NCI-H2227 (cell line): ENCODE results near the gene APBB1IP.
"Not testable (repeated sequence)": the region's sequence is repeated elsewhere in the genome, so short reads cannot be mapped to it uniquely, and the experiment has no call there.

Experiments used
- DNase-seq: peaks from one replicate; lab custom pipeline; 2025; ENCODE audit not compliant: unreplicated experiment; lab: John Stamatoyannopoulos, UW

APBB1IP gene

DNA sequence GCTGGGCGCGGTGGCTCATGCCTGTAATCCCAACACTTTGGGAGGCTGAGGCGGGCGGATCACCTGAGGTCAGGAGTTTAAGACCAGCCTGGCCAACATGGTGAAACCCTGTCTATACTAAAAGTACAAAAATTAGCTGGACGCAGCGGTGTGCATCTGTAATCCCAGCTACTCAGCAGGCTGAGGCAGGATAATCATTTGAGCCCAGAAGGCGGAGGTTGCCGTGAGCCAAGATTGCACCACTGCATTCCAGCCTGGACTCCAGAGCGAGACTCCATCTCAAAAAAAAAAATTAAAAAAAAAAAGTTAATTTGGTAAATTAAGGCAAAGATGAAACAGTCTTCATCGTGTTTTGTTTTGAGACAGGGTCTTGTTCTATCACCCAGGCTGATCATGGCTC is 66.3 kb downstream of the APBB1IP start:
- not testable (repeated sequence) for DNase-seq

DNA sequence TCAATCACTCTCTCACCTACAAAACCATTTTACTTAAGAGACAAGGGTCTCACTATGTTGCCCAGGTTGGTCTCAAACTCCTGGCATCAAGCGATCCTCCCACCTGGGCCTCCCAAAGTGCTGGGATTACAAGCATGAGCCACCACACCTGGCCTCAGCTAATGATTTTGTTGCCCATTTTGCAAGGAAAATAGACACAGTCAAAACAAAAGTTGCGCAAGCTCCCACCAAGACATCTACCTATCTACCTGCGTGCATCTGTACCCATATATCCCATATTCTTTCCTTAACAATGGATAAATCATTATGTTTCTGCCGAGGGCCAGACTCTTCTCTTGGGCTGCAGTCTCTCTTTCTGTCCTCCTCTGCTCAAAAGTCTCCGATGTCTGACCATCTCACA is 67.3 kb downstream of the APBB1IP start:
- no peak for DNase-seq

DNA sequence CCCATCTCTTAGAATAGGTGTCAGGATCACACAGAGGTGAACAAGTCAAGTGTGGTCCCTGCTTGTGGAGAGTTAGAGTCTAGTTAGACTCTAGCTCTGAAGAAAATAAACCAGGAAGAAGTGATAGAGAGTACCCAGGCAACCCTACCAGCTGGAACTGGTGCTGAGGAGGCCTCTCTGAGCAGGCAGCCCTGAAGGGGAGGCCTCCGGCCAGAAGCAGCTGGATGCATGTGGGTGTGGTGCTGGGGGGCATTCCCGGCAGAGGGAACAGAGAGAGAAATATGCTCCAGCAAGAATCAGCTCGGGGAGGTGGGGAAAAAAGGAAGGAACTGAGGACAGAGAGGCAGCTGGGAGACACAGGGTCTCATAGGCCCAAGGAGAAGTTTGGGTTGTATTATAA is 68.6 kb downstream of the APBB1IP start:
- DNase-seq, result no peak

DNA sequence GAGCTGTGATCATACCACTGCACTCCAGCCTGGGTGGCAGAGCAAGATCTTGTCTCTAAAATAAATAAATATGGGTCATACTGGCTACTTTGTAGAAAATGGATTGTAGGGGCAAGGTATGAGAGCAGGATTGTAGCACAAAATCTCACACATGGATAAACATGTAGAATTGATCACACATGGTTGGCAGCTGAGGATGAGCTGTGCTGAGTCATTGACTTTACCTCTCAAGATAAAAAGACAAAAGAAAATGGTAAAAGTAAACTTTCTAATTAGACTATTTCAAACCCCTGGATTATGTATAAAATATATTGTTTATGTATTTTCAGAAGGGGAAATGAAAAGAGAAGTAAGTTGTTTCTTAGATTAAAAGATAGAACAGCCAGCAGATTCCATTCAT is 69.3 kb downstream of the APBB1IP start:
- DNase-seq, result no peak

DNA sequence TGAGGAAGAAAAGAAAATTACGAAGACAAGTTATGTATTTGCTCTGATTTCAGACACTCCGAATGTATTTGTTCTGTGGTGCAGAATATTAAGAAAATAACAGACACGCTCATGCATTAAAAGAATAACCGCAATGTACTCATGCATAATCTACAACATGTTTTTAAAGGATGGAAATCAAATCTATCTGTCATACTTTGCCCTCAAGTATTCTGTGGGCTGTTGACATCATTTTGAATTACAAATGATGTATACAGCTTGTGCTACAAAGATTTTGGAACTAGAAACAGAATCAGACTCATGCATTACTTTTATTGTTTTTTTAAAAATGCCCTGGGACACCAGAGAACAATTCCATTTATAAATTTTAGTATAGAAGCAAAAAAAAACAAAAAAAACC is 69.9 kb downstream of the APBB1IP start:
- DNase-seq, result no peak

DNA sequence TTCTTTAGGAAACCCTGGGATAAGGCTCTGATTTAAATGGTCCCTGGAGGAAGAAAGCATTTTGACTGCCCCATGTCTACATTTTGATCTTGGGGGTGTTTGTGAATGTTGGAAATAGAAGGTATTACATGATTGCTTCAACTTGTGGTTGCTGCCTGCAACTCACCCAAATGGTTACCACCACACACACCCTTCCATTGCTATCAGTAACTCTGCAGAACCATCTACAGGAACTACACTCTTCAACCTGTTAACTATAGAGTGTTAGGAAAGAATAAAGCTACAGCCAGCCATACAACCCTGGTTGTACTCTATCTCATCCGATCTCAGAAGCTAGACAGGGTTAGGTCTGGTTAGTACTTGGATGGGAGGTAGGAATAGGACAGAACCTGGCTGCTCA is 71.2 kb downstream of the APBB1IP start:
- DNase-seq, result no peak

DNA sequence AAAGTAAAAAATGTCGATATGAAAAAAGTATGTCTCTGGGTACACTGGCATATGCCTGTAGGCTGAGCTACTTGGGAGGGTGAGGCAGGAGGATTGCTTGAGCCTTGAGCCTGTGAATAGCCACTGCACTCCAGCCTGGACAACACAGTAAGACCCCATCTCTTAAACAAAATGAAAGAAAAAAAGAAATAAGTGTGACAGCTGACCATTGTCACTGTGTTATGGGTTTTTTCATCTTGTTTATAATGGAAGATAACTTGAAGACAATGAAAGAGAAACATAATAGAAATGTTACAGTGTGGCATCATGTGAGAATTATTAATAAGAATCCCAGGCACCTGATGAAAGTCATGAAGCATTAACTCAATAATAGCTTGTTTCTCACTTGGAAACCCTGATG is 75.0 kb downstream of the APBB1IP start:
- DNase-seq, result no peak

DNA sequence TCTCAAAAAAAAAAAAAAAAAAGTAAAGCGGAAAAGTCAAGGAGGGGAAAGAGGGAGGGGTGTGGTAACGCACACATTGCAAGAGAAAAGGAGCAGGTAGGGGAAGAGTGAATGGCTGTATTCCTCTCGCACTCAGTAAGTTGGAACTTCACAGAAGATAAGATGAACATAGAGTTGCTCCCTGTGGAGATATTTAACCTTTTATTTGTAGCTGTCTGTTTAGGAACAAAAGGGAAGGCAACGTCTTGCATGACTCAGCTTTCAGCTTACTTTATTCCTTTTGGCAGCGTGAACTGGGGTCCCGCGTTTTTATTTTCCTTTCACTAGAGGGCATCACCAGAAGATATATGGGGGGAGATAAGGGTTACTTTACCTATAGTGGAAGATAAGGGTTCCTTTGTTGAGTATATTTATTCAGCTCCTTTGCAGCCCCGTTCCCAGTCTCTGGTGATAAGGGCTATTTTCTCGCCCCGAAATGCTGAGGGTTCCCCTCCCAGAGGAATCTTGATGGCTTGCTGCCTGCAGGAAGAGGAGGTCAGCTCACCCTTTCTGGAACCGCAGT is 78.5 kb downstream of the APBB1IP start:
- no peak for DNase-seq

DNA sequence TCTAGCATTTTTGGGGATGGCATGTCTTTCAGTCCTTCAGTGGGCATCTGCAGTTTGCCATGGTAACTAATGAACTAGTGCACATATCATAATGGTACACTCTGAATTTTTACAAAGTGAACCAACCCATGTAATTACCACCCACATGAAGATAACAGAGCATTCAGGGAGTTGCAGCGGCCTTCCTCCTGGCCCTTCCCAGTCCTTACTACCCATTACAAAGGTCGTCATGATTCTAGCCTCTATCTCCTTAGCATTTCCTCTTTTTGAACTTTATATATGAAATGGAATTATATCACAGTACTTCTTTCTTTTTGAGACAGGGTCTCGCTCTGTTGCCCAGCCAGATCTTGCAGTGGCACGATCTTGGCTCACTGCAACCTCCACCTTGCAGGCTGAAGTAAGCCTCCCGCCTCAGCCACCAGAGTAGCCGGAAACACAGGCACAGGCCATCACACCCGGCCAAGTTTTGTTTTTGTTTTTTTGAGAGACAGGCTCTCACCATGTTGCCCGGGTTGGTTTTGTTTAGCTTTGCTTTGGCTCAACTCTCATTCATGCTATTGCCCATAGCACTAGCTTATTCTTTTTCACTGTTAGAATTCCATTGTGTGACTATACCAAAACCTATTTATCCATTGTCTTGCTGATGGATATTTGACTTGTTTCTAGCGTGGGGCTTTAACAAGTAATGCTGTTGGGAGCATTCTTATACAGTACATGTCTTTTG is 79.2 kb downstream of the APBB1IP start:
- no peak for DNase-seq

DNA sequence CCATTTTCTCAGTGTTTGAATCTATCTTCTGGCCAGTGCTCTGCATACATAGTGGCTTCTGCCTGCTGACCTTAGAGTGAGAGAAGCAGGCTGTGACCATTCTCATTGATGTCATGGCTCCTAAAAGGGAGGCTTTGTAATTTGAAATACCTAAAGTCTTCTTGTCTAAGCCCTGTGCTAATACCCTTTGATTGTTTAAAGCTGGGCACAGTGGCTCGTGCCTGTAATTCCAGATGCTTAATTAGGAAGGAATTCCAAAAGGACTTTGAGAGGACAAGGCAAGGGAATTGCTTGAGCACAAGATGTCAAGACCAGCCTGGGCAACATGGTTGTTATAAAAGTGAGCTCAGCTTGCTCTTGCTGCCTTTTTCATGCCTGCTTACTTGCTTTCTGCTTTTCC is 81.7 kb downstream of the APBB1IP start:
- no peak for DNase-seq

DNA sequence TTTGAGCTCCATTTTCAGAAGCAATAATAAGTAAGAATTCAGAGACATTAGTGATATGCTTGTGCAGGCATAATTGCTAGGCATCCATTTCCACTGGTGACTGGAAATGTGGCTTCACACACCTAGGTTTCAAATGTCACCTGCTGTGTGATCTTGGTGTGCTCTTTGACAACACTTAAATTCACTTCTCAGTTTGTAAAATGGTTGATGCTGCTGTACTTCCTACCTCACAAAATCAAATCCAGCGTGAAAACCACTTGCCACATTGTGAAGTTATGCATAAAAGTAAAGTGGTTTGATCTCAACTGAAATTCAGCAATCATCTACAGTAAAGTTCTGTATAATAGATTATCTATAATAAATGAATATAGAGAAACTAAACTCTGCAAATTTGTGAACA is 82.4 kb downstream of the APBB1IP start:
- DNase-seq, result no peak

DNA sequence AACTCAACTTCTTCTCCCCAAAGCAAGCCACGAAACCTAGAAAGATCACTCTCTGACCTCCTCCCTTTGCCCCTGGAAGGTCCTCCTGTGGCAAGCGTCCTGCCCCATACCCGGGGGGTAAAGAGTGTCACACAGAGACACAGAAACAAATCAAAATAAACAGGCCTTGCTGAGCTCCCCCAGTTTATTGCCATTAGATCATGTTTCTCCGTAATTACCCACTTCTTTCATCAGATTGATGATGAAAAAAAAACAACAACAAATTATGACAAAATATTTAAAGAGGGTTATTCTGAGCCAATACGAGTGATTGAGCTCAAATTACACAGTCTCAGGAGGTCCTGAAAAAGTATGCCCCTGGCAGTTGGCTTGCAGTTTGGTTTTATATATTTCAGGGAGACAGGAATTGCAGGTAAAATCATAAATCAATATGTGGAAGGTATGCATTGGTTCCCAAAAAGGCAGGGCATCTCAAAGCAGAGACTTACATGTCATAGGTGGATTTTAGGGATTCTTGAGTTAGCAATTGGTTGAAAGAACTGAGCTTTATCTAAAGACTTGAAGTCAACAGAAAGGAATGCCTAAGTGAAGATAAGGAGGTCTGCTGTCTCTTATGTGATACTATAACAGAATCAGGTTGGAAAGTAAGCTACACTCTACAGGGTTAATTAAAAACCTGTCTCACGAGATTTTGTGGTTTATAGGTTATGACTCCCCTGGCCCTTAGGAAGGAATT is 86.2 kb downstream of the APBB1IP start:
- DNase-seq, result no peak

DNA sequence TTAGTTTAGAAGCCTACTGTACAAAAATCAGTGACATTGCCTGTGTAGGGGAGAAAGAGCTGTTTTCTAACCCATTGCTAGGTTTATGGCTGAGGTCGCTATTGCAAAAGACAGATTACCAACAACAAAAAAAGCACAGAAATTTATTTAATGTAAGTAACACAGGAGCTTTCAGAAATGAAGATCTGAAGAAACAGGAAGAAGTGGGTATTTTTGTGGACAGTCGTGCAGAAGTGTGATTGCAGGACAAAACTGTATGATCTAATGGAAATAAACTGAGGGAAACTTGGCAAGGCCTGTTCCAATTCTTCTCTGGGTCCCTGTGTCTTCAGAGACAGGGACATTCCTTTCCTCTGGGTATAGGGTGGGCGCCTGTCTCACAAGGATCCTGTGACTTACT is 87.4 kb downstream of the APBB1IP start:
- DNase-seq, result no peak

DNA sequence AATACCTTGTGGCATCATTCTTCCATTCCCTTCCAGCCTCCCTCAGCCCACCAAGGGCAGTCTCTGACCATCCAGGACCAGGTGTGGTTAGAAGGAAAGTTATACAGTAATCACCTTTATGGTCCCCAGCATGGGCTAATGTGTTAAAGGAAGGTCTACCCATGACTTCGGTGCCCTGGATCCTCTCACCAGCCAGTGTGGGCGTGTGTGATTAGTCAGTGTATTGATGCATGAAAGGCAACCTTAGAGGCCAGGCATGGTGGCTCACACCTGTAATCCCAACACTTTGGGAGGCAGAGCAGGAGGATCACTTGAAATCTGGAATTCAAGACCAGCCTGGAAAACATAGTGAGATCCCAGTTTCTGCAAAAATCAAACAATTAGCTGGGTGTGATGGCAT is 88.9 kb downstream of the APBB1IP start:
- DNase-seq, result no peak

DNA sequence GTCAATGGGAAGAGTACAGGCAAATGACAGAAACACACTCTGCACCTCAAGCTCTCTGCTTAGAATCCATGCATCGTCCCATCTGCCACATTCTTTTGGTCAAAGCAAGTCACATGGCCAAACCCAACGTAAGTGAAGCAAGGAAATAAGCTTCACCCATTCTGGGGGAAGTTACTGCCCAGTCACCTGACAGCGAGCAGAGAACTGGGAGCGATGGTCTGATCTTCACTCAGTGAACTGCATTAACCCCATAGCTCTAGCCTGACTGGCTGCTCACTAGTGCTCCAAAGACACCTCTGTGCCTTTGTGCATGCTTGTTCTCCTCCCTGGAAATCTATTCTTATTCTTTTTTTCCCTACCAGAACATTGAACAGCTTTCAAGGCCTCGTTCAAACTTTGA is 89.9 kb downstream of the APBB1IP start:
- DNase-seq, result no peak

DNA sequence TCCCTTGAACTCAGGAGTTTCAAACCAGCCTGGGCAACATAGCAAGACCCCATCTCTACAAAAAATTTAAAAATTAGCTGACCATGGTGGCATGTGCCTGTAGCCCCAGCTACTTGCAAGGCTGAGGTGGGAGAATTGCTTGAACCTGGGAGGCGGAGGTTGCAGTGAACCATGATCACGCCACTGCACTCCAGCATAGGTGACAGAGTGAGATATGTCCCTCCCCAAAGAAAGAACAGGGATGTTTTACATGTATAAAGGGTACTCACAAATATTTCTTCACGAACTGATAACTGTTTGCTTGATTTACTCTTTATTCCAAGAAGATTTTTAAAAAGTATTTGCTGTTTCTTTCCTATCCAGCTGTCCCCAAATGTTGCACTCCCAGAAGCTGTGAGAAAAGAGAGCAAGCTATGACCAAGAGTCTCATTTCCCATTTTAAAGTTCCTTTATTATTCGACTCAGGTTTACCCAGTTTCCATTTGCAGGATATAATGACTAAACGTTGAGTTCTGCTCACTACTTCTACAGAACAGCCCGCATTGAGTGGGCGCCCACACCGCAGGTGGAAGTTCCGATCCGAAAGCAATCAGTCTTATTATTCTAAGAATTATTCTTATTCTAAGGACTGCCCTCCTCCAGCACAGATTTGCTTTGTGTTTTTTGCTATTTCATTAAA is 90.7 kb downstream of the APBB1IP start:
- no peak for DNase-seq

DNA sequence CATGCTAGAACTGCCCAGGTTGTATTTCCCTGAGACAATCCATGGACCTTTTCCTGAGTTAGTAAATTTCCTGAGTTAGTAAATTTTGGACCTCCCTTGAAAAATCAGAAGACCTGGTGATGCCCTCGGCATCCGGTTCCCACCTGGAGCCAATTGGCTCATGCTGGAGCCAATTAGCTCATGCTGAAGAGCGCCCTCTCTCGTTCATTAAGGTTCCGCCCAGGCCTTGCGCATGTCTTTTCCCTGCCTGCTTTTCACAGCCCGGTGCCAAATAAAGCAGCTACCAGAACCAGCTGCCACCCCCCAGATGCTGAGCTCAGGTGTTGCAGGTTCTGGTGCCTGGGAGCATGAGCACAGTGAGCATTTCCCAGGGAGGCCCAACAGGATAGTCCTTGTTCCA is 96.2 kb downstream of the APBB1IP start:
- peak; percentile 3 for DNase-seq

DNA sequence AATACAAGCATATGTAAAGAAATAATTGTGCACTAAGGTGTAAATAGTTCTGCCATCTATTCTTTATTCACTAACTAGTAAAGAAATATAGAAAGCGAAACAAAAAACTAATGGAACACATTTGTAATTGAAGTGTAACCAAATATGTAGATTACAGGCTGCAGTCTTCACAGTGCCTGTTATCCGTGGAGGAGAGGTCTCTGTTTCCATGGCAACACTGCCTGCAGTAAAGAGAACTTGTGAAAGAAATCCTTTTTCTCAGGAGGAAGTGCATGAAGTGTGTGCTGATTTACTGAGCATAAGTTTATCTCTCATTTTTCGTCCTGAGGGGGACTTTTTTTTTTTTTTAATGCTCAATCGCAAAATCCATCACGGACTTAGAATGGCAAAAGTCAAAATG is 102.5 kb downstream of the APBB1IP start:
- peak; percentile 7 for DNase-seq

DNA sequence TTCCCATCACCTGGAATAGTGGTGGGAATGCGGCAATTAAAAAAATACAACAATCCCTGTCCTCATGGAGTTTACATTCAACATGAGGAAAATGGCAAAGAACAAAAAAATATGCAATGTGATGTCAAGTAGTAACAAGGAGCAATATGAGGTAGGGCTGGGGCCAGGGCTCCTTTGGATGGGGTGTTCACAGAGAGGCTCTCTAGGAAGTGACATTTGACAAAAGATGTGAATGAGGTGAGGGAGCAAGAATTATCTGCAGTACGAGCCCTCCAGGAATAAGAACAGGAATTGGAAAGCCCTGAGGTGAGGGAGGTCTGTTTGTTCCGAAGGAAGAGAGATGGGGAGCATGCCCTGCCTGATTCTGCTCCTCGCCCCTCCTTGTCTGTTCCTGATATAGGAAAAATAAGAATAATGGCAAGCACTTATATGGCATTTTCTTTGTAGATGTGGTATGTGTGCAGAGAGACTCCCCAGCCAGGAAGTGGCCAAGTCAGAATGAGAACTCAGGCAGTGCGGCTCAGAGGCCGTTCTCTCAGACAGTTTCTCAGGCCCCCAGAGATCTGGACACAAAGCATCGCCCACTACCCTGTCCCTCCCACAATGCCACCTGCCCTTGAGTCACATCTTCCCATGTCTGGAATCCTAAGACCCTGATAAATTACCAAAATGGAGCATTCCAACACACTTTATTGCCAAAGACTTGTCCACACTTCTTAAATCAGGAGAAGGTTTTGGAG is 105.6 kb downstream of the APBB1IP start:
- DNase-seq, result no peak

DNA sequence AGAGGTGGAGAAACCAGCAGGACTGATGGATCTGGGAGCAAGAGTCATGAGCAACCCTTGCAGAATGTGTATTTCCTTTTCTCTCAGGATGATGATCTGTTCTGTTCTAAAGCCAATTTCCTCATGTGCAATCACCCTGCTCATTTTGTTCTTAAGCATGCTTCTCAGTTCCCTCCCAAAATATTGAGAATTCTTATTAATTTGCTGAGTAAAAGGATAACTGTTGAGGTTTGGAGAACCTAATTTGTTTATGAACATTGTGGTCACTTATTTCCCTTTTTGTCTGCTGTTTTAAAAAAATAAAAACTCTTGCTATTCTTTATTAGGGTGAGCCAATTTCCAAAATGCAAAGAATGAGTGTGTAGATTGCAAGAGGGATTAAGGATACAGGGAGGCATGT is 106.8 kb downstream of the APBB1IP start:
- DNase-seq, result no peak
